Stimulated activated naive CD4-positive, alpha-beta T cell treated with Interleukin-2 at 50 U/mL for 16 hours (primary cell): ENCODE measurements around the gene RBM34.
"Not testable (repeated sequence)": the region's sequence is repeated elsewhere in the genome, so short reads cannot be mapped to it uniquely, and the experiment has no call there.

ENCODE experiments used
- DNase-seq: peaks from one replicate; lab custom pipeline; 2025; lab: John Stamatoyannopoulos, UW

RBM34 gene, protein sequence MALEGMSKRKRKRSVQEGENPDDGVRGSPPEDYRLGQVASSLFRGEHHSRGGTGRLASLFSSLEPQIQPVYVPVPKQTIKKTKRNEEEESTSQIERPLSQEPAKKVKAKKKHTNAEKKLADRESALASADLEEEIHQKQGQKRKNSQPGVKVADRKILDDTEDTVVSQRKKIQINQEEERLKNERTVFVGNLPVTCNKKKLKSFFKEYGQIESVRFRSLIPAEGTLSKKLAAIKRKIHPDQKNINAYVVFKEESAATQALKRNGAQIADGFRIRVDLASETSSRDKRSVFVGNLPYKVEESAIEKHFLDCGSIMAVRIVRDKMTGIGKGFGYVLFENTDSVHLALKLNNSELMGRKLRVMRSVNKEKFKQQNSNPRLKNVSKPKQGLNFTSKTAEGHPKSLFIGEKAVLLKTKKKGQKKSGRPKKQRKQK

DNA sequence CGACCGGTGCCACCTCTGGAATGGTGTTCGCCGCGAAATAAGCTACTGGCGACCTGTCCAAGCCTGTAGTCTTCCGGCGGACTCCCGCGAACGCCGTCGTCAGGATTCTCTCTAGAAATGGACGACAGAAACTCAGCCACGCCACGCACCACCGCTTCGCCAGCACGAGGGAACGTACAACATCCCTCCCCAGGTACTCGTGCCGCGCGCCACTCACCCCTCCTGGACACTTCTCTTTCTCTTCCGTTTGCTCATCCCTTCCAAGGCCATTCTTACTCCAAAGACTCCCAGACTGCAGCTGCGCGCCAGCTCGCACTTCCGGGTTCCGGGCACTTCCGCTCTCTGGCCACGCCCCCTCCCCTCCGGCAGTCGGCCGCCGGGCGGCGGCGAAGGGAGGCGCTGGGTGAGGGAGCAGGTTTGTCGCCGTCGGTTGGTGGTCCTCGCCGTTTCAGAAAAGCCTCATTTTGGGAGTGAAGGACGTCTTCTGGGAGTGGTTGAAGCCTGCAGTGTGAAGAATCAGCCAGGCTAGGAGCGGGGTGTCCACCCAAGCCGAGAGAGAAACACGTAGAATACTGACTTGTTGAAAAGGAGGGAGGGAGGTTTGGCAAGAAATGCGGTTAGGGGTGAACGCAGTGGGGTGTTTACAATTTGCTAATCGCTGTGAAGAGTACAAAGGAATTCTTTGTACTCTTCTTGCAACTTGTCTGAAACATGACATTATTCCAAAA, at the start of gene RBM34:
Gene RBM34 (minus strand): TSS at position 294 of the 728 bp plus-strand sequence. CDS start 24 bp downstream, at position 270.
- peak; percentile 89 for DNase-seq

DNA sequence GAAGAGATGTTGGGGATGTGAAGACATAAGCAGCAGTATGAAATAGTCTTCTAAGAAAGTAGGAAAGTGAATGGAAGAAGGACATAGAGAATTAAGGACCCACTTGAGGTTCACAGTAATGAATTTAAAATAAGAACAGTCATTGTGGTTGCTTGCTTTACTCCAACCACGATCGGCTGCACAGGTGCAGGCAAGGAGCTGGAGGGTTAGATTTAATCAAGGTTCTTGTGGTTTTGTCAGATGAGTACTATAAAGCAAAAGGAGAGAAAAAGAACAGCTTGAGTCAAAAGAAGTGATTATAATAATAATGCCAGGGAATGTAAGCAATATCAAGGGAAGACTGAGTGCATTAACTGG, 46.1 kb upstream of the RBM34 start:
- peak; percentile 16 for DNase-seq

DNA sequence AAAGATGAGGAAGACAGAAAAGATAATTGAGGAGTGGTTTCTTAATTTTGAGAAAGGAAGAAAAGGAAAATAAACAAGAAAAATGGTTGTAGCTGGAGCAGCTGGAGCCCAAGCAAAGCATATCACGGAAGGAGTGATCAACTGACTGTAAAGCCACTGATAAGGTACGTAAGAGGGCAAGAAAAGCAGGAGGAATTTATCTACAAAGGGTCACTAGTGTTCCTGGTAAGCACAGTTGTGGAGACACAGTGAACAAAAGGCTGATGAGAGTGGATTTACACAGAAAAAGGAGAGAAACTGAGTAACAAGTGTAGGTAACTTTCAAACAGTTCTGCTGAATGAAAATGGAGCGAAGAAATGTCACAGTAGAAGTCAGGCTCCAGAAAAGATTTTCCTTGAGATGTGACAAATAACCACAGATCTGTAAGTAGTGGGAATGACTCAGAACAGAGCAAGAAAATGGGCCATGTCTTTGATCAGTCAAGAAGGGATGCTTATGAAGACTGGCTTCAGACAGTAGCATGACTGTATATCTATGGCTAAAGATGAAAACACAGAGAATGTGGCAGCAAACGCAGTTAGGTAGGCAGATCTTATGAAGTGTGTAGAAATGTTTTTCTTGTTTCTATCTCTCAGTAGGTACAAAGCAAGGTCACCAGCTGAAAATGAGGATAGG, 45.6 kb upstream of the RBM34 start:
- DNase-seq: no peak

DNA sequence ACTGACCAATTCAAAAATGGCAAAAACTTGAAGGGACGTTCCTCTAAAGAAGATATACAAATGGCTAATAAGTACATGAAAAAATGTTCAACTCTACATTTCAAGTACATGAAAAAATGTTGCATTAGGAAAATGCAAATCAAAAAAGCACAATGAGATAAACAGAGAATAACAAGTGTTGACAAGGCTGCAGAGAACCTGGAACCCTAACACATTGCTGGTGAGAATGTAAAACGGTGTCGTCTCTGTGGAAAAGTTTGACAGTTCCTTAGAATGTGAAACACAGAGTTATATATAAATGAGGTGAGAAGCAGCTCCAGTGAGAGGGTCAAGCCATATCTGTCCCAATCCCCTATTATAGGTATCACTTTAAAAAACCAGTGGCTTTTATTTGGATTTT, 44.6 kb upstream of the RBM34 start:
- DNase-seq: no peak

DNA sequence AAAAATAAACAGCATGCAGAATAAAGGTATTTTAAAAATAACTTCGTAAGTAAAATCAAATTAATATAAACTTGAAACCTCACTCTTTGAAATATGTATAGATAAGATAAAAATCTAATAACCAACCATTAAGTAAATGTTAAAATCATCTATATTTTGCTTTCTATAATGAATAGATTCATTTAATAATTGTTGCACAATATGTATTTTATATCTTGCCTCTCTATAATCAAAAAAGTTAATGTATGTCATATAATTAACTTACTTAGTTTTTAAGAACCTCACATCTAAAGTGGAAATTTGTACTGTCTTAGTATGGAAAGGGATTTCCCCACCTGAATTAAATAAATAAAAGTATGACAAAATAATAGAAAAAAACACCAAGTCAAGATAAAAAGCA, 42.4 kb upstream of the RBM34 start:
- DNase-seq: no peak

DNA sequence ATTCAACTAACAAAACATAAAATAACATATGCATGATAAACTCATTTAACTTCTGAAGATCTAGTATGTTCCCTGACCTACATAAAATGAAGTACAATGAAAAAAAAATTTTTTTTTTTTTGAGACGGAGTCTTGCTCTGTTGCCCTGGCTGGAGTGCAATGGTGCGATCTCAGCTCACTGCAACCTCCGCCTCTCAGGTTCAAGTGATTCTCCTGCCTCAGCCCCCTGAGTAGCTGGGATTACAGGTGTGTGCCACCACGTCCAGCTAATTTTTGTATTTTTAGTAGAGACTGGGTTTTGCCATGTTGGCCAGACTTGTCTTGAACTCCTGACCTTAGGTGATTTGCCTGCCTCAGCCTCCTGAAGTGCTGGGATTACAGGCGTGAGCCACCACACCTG, 41.4 kb upstream of the RBM34 start:
- not testable (repeated sequence) for DNase-seq

DNA sequence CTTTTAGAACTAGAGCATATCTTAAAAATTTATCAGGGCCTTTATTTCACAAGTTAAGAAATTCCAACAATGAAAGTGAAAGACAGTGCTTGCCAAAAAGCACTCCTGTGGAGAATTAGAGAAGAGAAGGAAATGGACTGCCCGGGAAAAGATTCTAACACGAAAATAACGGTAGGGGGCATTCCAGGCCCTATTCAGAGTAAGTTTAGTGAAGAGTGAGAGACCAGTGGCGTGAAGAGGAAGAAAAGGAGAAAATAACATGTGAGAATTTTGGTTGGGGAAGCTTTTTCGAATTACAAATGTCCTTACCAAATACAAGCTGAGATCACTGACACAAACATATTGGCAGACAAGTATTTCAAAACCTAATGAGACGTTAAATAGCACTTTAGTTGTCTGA, 38.4 kb upstream of the RBM34 start:
- DNase-seq: no peak

DNA sequence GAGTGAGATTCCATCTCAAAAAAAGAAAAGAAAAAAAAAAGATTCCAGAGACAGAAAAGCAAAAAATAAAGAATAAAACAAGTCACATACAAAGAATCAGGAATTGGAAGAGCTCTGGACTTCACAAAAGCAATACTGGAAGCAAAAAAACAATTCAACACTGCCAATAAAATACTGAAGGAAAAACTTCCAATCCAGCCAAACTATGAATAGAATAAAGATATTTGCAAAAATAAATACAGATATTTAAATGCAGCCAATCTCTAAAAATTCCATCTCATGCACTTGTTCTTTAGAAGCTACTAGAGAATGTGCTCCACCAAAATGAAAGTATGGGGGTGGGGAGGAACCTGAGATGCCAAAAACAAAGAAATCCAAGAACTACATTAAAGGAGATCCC, 29.4 kb upstream of the RBM34 start:
- no peak for DNase-seq

DNA sequence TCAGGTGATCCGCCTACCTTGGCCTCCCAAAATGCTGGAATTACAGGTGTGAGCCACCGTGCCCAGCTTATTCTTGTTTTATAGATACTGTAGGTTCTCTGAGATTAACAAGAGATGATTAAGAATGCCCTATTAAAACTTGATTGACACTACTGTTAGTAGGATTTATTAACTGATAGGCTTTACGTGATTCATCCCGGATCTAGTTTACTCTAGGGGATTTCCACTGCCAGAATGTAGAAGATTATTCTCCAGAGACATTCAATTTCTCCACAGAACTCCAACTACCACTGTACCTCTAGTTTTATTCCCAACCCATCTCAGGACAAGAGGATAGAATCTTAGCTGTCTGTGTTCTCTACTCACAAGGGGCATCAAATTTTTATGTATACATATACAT, 26.3 kb upstream of the RBM34 start:
- DNase-seq: no peak

DNA sequence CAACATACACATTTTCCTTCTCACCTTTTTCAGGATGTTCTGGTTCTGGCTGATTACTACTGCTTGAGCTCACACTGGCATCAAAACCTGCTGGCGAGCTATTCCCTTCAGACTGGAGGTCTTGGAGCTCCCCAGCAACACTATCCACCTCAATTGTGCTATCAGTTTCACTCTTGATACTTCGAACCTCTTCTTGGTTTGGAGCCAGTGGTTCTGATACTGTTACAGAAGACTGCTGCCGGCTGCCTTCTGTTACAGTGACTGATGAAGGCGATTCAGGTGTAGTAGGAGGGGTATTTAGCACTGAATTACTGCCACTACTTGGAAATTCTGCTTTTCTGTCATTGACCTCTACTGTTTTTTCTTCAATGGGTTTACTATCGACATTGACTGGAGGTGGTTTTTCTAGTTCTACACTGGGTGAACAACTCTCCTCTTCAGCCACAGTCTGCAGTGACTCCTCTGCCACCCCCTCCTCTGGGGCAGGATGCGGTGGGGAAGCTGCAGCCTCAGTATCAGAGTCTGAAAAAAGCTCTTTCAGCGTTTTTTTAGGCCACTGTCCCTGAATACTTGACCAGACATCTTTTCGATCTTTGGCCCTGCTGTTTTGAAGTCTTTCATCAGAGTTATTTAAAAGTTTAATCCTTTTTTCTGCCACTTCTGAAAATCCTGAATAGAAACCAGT, 20.7 kb upstream of the RBM34 start:
- DNase-seq: no peak

DNA sequence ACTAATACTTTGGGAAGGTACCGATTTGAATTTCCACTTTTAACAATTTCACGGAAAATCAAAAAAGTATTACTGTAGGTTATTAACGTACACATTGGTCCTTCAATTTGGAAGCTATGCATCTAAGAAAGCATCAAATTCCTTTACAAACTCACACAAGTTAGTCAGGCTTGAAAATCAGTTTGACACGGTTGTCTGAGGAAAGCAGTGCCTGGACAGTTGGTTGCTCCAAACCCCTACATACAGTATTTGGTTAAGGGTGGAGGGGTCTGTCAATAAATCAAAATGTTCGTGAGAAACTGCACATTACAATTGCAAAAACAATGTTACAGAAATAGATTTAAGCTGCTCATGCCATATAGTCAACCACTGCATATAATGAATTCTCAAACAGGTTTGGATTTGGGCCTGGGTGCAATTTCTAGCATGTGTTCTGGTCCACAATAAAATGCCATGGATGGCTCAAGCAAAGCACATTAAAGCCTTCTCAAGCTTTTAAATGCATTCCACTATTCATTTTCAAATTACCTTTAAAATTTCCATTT, 19.9 kb upstream of the RBM34 start:
- DNase-seq: no peak

DNA sequence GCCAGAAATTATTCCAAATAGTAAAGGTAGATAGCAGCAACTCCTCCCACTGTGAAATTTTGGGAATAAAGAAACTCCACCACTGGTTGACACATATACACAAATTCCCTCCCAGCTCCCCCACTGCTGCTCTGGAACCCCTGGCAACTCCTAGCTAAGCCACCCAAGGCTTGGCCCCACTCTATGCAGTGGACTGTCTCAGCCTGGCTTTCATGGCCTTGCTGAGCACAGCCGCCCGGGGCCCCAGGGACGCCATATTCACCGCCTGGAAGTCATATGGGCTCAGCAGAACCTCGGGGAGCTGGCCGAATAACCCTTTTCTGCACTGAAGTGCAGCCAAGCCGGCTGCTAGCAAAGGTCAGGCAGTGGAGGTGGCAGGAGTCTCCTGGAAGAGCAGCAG, 15.4 kb upstream of the RBM34 start:
- no peak for DNase-seq

DNA sequence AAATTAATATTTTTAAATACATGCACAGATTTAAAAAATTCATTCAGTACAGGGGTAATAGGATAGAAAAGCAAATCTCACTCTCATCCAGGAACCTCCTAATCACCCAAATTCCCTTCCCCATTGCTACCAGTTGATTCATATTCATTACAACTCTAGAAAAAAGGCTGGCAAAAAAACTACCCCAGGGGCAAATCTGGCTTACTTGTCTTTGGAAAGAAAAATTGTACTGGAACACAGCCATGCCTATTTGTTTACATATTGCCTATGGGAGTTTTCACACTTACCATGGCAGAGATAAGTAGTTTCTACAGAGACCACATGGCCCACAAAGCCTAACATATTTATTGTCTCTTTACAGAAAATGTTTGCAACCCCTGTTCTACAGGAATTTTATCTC, 8.9 kb upstream of the RBM34 start:
- no peak for DNase-seq

DNA sequence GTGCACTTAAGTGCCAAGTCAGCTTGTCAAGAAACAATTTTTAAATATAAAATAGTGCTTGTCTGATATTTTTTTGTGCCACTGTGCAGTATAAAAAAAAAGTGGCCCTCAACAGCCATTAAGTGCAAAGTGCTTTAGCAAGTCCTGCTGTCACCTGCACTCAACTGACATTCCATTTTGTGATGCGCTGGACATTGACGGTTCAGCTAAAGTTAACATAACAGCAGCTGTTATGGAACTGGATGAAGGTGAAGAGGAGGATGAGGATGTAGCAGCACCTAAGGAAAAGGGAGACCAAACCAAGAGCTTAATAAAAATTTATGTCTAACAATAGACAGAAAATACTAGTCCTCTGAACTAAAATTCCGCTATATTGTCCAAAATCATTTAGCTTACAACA, 7.3 kb upstream of the RBM34 start:
- no peak for DNase-seq

DNA sequence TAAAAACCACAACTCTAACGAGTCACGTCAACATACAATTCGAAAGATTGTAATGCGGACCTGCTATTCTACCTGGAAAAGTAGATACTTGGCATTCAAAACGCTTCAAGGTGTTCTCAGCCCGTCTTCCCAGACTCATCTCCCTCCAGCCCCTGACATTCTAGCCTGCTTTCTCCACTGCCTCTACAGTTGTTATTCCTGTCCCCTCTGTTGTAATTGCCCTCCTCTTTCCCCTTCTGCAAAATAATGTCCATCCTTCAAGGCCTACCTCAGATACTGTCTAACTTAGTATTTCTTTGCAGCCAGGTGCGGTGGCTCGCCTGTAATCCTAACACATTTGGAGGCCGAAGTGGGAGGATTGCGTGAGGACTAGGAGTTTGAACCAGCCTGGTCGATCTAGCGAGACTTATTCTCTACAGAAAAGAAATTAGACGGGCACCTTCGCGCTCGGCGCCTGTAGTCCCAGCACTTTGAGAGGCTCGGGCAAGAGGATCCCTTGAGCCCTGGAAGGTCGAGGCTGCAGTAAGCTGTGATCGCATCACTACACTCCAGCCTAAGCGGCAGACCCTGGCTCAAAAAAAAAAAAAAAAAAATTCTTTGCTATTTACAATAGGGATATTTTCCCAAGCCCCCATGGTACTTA, 756 bp upstream of the RBM34 start:
- DNase-seq: no peak

DNA sequence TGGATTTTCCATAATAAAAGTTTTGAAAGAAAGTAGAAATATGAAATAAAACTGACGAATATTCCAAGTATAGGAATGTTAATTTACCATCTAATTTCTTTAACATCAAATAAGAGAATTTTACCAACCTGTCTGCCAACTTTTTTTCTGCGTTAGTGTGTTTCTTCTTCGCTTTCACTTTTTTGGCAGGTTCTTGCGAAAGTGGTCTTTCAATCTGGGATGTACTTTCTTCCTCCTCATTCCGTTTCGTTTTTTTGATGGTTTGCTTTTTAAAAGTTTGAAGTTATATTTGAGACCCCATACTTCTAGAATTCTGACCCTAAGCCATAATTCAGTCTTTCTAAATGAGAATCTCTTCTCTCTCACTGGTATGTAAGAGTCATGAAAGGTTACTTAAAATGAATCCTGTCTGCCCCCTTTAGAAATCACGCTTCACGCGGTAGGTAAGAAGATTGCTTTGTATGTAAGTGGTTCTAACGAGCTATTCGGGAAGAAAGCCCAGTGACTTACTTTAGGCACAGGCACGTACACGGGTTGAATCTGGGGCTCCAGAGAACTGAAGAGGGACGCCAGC, 580 bp downstream of the RBM34 start:
- DNase-seq: no peak

DNA sequence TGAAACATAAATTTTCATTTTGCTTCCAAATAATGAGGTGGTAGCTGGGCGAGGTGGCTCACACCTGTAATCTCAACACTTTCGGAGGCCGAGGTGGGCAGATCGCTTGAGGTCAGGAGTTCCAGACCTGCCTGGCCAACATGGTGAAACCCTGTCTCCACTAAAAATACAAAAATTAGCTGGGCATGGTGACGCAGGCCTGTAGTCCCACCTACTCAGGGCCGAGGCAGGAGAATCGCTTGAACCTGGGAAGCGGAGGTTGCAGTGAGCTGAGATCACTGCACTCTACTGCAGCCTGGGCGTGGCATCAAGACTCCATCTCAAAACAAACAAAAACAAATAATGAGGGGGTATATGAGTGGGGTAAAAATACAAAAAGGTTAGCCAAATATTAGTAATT, 1.1 kb downstream of the RBM34 start:
- not testable (repeated sequence) for DNase-seq

DNA sequence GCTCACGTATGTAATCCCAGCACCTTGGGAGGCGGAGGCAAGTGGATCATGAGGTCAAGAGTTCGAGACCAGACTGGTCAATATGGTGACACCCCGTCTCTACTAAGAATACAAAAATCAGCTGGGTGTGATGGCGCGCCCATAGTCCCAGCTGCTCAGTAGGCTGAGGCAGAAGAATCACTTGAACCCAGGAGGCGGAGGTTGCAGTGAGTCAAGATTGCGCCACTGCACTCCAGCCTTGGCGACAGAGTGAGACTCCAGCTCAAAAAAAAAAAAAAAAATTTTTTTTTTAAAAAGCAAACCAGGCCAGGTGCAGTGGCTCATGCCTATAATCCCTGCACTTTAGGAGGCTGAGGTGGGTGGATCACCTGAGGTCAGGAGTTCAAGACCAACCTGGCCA, 1.8 kb downstream of the RBM34 start:
- DNase-seq: not testable (repeated sequence)

DNA sequence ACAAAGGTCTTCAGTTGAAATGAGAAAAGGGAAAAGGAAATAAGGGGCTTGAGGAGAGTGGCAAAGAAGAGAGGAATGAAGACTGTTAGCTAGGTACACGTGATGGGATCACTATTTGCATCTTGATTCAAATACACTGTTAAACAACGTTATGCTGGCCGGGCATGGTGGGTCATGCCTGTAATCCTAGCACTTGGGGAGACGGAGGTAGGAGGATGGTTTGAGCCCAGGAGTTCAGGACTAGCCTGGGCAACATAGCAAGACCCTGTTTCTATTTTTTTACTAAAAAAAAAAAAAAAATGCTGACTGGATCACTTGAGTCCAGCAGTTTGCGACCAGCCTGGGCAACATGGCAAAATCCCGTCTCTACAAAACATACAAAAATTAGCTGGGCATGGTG, 2.4 kb downstream of the RBM34 start:
- no peak for DNase-seq

DNA sequence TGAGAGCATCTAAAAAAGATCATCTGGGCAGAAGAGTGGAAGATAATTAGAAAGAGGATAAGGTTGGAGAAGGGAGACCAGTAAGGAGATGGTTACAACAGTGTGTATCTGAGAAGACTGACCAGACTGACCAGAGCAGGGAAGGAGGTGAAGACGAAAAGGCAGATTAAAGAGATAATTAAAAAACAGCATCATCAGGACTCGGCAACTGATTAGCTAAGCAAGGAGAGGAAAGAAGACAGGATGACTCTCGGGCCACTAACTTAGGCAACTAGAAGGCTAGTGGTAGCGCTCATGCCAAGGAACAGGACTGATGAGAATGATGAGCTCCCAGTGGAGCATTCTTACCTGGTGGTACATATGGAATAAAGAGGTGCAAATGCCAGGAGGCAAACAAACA, 3.9 kb downstream of the RBM34 start:
- no peak for DNase-seq

DNA sequence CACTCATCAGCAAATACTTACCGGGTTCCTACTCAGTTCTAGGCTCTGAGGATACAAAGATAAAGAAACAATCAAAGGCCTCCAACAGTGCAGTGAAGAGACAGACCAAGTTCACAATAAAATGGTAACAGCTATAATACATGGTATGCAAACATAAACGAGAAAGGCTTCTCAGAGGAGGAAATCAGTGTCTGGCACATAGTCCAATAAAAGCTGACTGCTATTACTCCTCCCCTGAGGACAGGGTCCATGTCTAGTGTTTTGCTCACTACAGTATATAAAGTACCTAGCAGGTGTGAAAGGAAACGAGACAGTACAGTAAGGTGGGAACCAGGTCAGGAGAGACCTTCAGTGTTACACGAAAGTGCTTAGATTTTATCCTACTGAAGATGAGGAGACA, 4.3 kb downstream of the RBM34 start:
- DNase-seq: no peak
